GM12878 (cell line): ENCODE measurements around the gene PPP4C. TPM values are rescaled to one million over a fixed set of nuclear protein-coding genes. Genes with fewer than 3 reads are reported as not detected.
A peak's percentile ranks its signal among the peaks of the same experiment; 100 is the strongest.

Experiments
- BCL11A ChIP-seq: IDR thresholded peaks from 2 replicates; pipeline ENCODE4 v1.6.1; 2011; ENCODE audit warnings: low read depth, low read length
- CBX5 ChIP-seq: sonication (generic); IDR thresholded peaks from 2 replicates; pipeline ENCODE4 v1.6.1; 2016; ENCODE audit warnings: low read depth, moderate library complexity, mild to moderate bottlenecking, inconsistent platforms
- CHD4 ChIP-seq: fragments of 200-600 bp; sonication (generic); IDR thresholded peaks from 2 replicates; pipeline ENCODE4 v1.6.1; 2016; ENCODE audit warnings: mild to moderate bottlenecking
- CREB1 ChIP-seq: IDR thresholded peaks from 2 replicates; pipeline ENCODE4 v1.6.1; 2012; ENCODE audit warnings: low read depth, mild to moderate bottlenecking, inconsistent platforms
- E4F1 ChIP-seq: fragments of 450-650 bp; IDR thresholded peaks from 2 replicates; pipeline ENCODE4 v1.6.1; 2018; ENCODE audit warnings: borderline replicate concordance, mild to moderate bottlenecking; ENCODE audit not compliant: partially characterized antibody
- KLF5 ChIP-seq: fragments of 450-650 bp; IDR thresholded peaks from 2 replicates; pipeline ENCODE4 v1.6.1; 2014; ENCODE audit warnings: mild to moderate bottlenecking; ENCODE audit not compliant: partially characterized antibody
- MAX ChIP-seq: IDR thresholded peaks from 2 replicates; pipeline ENCODE4 v1.6.1; 2012; ENCODE audit warnings: low read depth, low read length, improper control_type of control experiment
- MXI1 ChIP-seq: fragments of 150-350 bp; IDR thresholded peaks from 2 replicates; pipeline ENCODE4 v1.6.1; 2011; ENCODE audit warnings: low read depth, mild to moderate bottlenecking, inconsistent platforms, low read length, improper control_type of control experiment
- NFYA ChIP-seq: IDR thresholded peaks from 2 replicates; pipeline ENCODE4 v1.6.1; 2011; ENCODE audit warnings: low read depth, mild to moderate bottlenecking, low read length, improper control_type of control experiment, borderline replicate concordance
- POLR2AphosphoS2 ChIP-seq: IDR thresholded peaks from 2 replicates; pipeline ENCODE4 v1.6.1; 2011; ENCODE audit warnings: low read depth, mild to moderate bottlenecking, low read length, improper control_type of control experiment, moderate library complexity
- PRDM15 ChIP-seq: fragments of 450-650 bp; formaldehyde crosslinking; IDR thresholded peaks from 2 replicates; pipeline ENCODE4 v1.4.0; 2020; ENCODE audit warnings: mild to moderate bottlenecking, moderate library complexity
- RUNX3 ChIP-seq: IDR thresholded peaks from 2 replicates; pipeline ENCODE4 v1.6.1; 2012; ENCODE audit warnings: low read length, inconsistent platforms
- SKIL ChIP-seq: fragments of 450-650 bp; IDR thresholded peaks from 2 replicates; pipeline ENCODE4 v1.6.1; 2017; ENCODE audit warnings: mild to moderate bottlenecking, low read depth, inconsistent platforms; ENCODE audit not compliant: poor library complexity, severe bottlenecking
- SUPT20H ChIP-seq: IDR thresholded peaks from 2 replicates; pipeline ENCODE4 v1.6.1; 2011; ENCODE audit warnings: low read depth, mild to moderate bottlenecking, low read length, moderate library complexity, borderline replicate concordance; ENCODE audit not compliant: control insufficient read depth
- TAF1 ChIP-seq: IDR thresholded peaks from 2 replicates; pipeline ENCODE4 v1.6.1; 2011; ENCODE audit warnings: mild to moderate bottlenecking, low read depth, low read length, borderline replicate concordance
- TARDBP ChIP-seq: IDR thresholded peaks from 2 replicates; pipeline ENCODE4 v1.6.1; 2016; ENCODE audit warnings: borderline replicate concordance
- USF2 ChIP-seq: IDR thresholded peaks from 2 replicates; pipeline ENCODE4 v1.6.1; 2011; ENCODE audit warnings: low read depth, low read length, improper control_type of control experiment, borderline replicate concordance
- WRNIP1 ChIP-seq: IDR thresholded peaks from 2 replicates; pipeline ENCODE4 v1.6.1; 2011; ENCODE audit warnings: low read depth, low read length, improper control_type of control experiment, borderline replicate concordance
- YBX1 ChIP-seq: fragments of 450-650 bp; IDR thresholded peaks from 2 replicates; pipeline ENCODE4 v1.6.1; 2016; ENCODE audit warnings: antibody characterized with exemption
- YY1 ChIP-seq: IDR thresholded peaks from 2 replicates; pipeline ENCODE4 v1.6.1; 2011; ENCODE audit warnings: low read depth, mild to moderate bottlenecking, low read length
- polyA plus RNA-seq, 11 experiments: library from polyadenylated mRNA; depleted of rRNA in 4 of 11; unstranded in 6 of 11; stranded (reverse) in 5 of 11; fragments of >200 nt; fragmentation: Nextera tagmentation in 4 of 11; fragmentation: Illumina TruSeq in 1 of 11; extraction: Ambion mirVana in 4 of 11; extraction: Trizol in 1 of 11; gene quantifications; 1 replicate in 1 of 11; 2 replicates in 10 of 11; pipeline versions ENCODE4 v1.2.1 to v1.2.3, GENCODE V29; 2011 to 2016; ENCODE audit warnings: inconsistent platforms in 2 of 11, missing spikeins in 2 of 11, low read depth in 1 of 11
- total RNA-seq, 4 experiments: library from RNA; depleted of rRNA in 3 of 4; stranded (reverse); fragments of >200 nt in 3 of 4; fragmentation: Illumina TruSeq in 1 of 4; extraction: Trizol in 1 of 4; gene quantifications; 2 replicates each; pipeline versions ENCODE4 v1.2.1 to v1.2.3, GENCODE V29; 2013 to 2021

The PPP4C gene
- total and polyA plus RNA-seq, 10 of the 15 experiments (the other 5 are each of a cell fraction or from before 2014, with no cell fraction given): 2.7 to 240 (median 124) TPM

GRCh38 chr16:30092373-30093010 is 16.7 kb downstream of the PPP4C start (continued):
- 0 out of 2 replicates have a peak, but pooled peaks have one; percentile 59 for TF ChIP-seq PRDM15
- TF ChIP-seq CREB1: peak; percentile 59; the same call in 1 of the 2 replicates
- peak; percentile 84 for TF ChIP-seq MXI1
- TF ChIP-seq MAX: peak; percentile 83; the same call in 1 of the 2 replicates
- TF ChIP-seq NFYA: no peak
- TF ChIP-seq SUPT20H: no peak
- peak; percentile 87 for TF ChIP-seq RUNX3
- TF ChIP-seq KLF5: peak; percentile 46
- peak; percentile 64; the same call in 1 of the 2 replicates for TF ChIP-seq YY1
- TF ChIP-seq SKIL: peak; percentile 41
- no peak for TF ChIP-seq POLR2AphosphoS2
- no peak; the same call in 1 of the 2 replicates for TF ChIP-seq TARDBP
- TF ChIP-seq USF2: no peak; the same call in 1 of the 2 replicates
- no peak for TF ChIP-seq YBX1
- TF ChIP-seq E4F1: no peak
- TF ChIP-seq WRNIP1: no peak
- peak; percentile 11; the same call in 1 of the 2 replicates for TF ChIP-seq TAF1
- TF ChIP-seq CHD4: no peak
- 0 out of 2 replicates have a peak, but pooled peaks have one; percentile 30 for TF ChIP-seq BCL11A
- TF ChIP-seq CBX5: no peak
